Islet of Langerhans (tissue), 1 donor: ENCODE data around the gene ZNF580.

Experiments
- FAIRE-seq: peaks from one replicate; lab custom pipeline; 2011; peaks lifted over from hg19 to GRCh38; lab: Jason Lieb, UNC

Gene ZNF580

DNA sequence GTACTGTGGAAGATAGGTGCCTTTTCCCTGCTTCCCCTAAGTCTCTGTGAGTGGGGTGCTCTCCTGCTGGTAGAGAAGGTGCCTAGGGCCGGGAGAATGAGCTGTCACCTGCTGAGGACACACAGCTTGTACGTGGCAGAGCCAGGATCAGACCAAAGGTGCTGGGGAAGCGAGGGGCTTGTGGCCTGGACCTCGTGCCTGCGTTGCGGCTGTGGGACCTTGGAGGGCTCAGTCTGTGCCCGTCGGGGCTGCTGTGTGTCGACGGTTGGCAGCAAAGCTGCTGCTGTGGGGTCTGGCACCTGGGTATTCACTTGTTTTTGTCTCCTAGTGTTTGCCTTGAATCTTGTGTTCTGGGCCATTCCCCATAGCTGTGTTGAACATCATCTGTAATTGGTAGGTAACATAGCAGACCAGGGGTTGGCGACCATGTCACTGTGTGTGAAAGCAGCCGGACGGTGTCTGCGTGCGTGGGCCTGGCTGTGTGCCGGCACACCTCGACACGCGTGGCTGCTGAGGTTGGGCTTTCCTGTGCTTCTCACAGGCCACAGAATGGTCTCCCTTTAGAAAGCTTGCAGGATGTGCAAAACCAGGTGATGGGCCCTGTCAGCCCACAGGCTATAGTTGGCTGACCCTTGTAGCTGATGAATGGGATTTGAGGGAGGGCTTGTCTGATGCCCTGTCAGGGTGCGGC is 23.2 kb downstream of the ZNF580 start:
- no peak for FAIRE-seq

DNA sequence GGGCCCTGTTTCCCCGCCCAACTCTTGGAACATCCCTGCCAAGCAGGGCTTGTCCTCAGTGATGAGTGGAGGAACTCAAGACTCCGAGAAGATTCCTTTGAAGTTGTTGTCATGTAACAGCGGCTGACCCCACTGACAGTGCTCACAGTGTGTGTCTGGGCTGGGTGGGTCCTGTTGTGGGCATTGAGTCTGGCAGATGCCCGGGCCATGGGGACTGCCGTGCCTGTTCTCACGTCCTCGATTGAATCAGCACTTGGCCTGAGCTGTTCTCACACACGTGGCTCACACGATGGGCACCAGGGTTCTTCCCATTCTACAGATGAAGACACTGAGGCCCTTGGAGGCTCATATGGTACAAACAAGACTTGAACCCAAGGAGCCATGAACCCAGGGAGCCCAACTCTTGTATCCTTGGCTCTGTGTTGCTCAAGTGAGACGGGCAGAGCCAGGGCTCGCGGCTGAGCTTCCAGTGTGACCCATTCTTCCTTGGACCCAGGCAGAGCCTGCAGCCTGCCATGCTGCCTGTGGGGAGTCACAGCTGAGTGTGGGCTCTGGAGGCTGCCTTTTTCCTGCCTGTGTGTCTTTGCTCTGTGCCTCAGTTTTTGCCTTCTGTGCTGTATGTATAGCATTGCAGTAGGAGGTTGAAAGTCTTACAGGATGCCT is 25.7 kb downstream of the ZNF580 start:
- no peak for FAIRE-seq

DNA sequence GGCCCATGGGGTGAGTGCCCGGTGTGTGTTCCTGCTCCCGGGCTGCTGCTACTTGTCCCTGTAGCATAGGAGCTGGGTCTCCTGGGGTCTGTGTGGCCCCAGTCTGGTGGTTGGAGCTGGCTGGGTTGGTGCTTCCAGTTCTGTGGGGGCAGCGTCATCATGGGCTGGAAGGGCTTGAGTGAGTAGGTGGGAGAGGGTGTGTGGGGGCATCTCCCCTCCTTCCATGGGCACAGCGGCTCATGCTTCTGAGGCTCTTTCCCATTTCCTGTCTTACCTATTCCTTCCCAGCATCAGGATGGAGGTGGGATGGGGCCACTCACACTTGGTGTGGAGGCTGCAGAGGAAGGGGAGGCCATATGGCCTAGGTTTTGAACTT is 26.2 kb downstream of the ZNF580 start:
- no peak for FAIRE-seq

DNA sequence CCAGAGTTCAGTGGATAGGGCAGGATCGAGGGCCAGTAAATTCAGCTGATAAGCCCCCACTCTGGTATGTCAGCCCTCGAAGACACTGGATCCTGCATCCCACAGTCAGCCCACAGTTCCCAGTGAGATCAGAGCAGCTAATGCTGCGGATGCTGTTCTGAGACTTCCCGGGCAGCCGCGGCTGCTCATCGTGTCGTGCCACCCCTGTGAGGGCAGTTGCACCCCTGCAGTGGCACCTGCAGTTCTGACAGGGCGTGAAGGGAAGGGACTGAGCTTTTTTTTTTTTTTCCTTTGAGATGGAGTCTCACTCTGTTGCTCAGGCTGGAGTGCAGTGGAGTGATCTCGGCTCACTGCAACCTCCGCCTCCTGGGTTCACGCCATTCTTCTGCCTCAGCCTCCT is 26.7 kb downstream of the ZNF580 start:
- no peak for FAIRE-seq

DNA sequence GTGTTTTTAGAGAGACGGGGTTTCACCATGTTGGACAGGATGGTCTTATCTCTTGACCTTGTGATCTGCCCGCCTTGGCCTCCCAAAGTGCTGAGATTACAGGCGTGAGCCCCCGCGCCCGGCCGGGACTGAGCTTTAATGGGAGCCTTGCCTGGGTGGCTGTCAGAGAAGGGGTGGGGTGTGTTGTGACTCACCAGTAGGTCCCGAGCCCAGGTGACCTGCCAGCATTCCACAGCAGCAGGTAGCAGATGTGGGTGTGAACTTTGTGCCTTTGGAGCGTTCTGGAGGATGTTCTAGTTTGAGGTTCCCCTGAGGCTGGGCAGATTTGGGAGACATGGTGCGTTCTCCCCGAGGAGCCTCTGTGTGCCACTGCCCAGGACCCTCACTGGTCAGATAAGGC is 27.2 kb downstream of the ZNF580 start:
- FAIRE-seq, result no peak

DNA sequence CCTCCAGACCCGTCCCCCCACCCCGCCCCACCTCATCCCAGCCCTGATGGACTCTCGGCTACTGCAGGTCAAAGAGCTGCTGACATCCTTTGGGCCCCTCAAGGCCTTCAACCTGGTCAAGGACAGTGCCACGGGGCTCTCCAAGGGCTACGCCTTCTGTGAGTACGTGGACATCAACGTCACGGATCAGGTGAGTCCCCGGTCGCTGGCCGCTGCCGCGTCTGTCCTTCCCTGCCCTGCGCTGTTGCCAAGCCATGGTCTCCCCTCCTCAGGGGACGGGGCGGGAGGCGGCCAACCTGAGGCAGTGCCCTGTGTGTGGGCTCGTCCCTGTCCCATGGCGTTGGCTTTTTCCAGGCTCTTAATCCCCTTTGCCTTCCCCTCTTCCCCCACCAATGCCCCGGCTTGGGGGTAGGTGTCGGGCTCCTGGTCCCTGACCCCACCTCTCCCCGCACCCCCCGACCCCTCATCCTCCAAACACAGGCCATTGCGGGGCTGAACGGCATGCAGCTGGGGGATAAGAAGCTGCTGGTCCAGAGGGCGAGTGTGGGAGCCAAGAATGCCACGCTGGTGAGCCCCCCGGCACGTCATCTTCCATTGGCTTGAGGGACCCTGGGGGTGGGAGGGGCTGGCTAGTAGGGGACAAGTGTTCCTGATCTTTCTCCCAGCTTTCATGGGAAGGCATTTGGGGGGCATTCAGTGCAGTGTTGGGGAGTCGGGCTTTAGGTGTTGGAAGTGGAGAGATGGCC is 28.0 kb downstream of the ZNF580 start:
- no peak for FAIRE-seq

DNA sequence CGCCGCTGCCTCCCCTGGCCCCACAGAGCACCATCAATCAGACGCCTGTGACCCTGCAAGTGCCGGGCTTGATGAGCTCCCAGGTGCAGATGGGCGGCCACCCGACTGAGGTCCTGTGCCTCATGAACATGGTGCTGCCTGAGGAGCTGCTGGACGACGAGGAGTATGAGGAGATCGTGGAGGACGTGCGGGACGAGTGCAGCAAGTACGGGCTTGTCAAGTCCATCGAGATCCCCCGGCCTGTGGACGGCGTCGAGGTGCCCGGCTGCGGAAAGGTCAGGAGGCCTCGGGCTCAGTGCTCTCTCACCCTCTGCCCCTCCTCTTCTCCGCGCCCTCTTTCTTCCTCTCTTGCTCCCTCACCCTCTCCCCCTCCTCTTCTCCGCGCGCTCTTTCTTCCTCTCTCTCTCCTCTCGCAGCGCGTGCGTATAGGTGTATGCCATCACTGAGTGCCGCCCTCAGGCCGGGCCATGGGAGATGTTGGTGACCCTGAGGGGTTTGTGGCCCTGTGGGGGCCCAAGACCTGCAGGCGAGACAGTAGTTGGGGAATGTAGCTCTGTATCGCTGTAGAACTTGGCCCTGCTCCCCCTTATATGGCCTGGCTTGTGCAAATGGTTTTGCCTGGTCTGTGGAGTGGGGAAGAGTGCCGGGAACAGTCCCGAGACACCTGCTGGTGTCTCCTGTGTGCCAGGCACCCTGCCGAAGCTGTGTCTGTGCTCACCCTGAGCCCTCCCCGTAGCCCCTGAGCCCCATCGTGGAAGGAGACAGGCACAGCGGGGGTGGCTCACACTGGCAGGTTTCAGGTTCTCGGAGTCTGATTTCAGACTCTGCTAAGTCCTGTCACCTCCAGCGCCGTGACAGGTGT is 28.8 kb downstream of the ZNF580 start:
- no peak for FAIRE-seq

DNA sequence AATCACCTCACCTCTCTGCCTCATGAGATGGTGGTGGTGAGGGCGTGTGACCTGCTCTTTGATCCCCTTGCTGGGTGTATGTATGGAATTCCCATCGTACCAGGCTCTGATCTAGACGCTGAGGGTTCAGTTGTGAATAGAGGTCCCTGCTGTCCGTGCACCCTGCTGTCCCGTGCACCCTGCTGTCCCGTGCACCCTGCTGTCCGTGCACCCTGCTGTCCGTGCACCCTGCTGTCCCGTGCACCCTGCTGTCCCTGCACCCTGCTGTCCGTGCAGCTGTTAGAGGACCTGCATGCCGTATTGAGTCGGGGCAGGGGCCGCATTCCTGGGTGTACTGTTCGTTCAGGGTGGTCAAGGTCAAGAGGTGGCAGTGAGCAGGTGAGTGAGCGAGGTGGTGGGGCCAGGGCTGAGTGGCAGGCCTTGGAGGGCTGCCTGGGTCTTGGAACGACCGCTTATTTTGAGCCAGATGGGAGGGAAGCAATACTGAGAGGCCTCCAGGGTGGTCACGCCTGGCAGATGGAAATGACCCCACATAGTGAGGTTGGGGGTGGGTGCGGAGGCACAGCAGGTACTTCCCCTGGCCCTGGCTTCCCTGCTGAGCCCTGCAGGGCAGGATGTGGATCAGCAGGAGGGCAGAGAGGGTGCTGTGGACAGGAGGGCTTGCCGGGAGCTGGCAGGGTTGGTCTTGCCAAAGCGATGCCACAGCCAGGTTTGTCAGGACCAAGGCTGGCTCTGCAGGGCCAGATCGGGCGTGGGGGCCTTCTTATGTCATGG is 29.7 kb downstream of the ZNF580 start:
- no peak for FAIRE-seq

DNA sequence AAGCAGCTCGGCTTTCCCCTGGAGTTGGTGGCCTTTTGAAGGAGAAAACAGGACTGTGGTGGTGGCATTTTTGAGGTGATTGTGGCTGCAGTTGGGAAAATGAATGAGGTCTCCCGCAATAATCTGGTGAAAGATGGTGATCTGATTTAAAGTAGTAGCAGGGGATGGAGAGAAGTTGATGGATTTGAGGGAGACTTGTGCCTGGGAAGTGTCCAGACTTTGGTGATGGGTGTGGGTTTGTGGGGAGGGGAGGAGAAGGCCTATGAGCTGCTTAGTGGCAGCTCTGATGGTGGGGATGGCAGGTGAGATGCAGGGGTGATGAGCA is 30.2 kb downstream of the ZNF580 start:
- FAIRE-seq, result no peak

DNA sequence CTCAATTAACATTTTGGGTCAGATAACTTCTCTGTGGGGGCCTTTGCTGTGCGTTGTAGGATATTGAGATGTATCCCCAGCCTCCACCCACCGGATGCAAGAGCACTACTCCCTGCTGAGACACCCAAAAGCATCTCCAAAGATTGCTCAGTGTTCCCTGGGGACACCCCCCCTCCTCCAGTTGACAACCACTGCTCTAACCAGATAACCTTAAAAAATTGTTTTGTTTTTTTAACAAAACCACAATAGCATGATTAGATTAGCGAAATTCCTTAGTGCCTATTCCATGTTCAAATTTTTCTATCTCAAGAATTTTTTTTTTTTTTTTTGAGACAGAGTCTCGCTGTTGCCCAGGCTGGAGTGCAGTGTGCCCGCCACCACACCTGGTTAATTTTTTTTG is 31.6 kb downstream of the ZNF580 start:
- FAIRE-seq, result no peak

DNA sequence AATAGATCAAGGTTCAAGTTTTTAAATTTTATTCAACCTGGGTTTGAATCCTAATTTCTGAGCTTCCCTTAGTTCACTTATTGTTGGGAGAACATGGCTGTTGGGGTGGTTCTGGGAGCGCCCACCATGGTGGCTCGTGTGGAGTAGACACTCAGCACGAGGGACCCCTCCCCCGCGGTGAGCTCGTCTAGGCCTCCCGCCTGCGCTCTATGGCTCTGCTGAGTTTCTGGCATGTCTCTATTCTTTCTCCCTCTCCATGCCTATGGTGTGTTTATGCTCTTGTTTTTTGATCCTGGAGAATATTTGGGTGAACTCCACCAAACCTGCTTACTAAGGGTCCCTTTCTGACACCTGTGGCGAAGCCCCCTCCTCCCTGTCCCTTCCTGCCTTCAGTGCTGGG is 32.7 kb downstream of the ZNF580 start:
- no peak for FAIRE-seq

DNA sequence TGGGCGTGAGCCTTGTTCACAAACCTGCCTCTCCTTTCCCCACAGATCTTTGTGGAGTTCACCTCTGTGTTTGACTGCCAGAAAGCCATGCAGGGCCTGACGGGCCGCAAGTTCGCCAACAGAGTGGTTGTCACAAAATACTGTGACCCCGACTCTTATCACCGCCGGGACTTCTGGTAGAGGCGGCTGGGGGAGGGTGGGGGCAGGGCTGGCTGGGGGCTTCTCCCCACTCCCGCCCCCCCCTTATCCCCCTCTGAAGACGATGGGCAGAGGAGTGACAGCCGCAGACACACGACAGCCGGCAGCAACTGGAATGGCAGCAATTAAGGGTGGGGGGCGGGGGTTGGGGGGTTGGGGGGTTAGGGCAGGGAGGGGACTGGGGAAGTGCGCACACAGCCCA is 33.1 kb downstream of the ZNF580 start:
- no peak for FAIRE-seq

DNA sequence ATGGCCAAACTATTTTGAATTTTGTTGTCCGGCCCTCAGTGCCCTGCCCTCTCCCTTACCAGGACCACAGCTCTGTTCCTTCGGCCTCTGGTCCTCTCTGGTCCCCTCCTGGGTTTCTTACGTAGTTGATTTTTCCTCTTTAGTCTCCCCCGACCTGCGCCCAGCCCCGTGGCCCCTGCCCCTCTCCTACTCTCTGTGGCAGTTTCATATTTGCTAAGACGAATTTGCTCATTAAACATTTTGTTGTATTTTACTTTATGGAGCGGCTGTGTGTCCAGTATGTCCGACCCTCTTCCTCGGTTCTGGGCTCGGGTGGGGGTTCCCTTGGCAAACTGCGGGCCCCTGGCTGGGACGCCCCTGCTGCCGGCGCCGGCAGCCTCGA is 33.6 kb downstream of the ZNF580 start:
- FAIRE-seq, result no peak

DNA sequence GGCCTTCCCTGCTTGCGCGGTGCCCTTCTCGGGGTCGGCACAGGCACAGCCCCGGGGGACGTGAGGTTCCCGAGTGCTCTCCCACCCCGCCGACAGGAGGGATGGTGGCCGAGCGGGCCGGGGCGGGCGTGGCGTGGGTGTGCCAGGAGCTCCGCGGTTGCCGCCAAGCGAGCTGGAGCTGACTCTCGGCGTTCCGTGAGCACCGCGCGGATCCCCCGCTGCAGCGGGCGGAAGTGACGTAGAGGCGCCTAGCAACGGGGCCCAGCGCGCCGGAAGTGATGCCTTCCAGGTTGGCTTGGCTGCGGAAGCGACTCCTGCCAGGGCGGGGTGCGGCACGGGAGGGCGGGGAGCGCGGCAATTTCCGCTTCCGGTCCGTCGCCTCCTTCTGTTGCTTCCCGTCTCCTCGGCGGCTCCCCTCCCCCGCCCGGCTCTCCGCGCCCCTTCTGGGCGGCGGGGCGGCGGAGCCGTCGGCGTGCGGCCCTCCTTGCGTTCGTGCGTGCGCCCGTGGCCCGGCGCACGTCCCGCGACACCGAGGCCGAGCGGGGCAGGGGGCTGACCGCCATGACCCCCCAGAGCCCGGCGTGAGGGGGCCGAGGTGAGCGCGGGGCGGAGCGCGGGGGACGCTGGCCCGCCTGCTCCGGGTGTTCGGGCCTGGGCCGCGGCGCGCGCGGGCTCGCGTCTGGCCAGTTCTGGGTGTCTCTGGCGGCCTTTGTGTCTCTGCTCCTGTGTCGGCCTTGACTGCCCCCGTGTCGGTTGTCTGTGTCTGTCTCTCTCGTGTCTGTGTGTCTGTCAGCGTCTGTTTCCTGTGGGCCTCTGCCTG is 34.2 kb downstream of the ZNF580 start, which contains the start of gene EPN1:
Gene EPN1, plus strand, starts transcription at position 386 of the 820 bp plus-strand sequence. CDS start 3,402 bp downstream, outside the sequence.
- no peak for FAIRE-seq

DNA sequence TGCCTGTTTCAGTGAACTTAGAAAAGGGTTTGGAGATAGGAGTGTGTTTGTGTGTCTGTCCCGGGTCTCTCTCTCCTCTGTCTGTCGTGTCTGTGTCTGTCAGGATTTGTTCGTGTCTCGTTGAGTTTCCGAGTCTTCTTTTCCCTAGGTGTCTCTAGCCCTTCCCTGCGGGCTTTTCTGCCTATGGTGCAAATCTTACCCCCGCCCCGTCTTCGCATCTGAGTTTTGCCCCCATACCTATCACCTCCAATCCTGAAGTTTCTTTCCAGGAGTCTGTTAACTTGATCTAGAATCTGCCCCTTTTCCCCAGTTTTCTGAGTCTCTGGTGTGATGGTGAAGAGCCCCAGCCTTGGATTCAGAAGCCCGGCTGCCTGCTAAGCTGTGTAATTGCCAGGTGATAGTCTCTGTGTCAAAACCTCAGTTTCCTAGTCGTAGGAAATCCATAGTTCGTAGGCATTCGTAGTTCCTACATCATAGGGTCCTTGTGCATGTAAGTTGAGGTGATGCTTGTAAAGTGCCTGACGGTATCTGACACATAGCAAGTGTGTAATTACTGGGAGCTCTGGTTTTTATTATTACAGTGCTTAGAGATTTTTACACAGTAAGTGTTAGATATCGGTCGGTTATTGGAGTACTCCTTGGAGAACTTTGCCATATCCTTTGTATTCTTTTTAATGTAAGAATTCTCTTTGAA is 35.0 kb downstream of the ZNF580 start:
- FAIRE-seq, result no peak

DNA sequence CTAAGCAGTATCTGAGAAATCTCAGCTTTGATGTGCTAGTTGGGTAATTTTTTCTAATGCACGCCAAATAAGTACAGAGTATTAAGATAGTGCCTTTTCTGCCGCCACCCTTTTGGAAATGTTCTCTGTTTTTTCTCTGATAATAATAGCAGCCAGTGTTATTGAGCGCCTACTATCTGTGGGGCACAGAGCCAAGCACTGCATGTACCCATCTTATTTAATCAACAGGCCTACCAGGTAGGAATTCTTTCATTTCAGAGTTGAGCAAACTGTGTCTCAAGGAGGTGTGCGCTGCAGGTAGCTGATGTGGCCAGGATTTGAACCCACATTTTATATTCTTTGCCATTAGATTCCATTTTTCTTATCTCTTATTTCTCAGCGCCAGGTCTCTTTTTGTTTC is 35.6 kb downstream of the ZNF580 start:
- FAIRE-seq, result no peak

DNA sequence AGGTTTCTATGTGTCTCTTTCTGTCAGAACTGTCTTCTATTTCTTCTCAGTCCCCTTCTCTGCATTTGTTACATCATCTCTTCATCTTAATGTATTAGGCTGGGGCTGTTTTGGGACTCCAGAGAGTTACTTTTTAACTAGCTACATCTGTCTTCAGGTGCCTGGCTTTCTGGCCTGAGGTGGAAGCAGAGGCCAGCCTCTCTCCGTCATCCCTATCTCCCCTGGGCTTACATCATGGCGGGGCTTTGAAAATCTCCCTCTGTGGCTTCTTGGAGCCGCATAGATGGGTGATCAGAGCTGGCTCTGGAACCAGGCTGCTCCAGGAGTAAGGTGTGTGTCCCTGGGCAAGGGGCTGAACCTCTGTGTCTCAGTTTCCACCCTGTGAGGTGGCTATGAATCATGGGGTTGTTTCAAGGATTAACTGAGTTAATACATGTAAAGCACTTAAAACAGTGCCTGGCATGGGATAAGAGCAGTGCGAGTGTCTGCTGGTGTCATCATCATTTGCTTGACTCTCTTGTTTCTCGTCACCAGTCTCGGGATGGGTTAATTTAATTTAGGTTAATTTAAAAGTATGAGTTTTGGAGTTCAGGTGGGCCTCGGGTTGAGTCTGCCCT is 36.2 kb downstream of the ZNF580 start:
- no peak for FAIRE-seq

DNA sequence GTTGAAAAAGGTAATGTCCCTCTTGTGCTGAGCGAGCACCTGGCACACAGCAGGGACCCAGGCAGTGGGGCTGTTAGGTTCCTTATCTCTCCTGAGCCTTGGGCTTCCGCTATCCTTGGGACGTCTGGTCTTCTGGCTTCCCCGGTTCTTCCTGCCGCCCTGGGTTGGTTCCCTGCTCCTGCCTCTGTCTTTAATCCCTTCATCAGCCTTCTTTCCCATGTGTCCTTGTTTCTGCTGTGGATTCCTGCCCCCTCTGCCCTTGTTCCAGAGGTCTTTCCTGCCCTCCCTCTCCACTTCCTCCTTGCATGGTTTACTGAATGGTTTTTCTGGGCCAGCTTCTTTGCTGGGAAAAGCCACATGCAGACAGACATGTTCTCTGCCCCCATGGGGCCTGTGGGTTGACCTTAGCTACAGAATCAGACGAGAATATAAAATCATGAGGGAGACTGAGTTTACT is 36.8 kb downstream of the ZNF580 start:
- FAIRE-seq, result no peak

DNA sequence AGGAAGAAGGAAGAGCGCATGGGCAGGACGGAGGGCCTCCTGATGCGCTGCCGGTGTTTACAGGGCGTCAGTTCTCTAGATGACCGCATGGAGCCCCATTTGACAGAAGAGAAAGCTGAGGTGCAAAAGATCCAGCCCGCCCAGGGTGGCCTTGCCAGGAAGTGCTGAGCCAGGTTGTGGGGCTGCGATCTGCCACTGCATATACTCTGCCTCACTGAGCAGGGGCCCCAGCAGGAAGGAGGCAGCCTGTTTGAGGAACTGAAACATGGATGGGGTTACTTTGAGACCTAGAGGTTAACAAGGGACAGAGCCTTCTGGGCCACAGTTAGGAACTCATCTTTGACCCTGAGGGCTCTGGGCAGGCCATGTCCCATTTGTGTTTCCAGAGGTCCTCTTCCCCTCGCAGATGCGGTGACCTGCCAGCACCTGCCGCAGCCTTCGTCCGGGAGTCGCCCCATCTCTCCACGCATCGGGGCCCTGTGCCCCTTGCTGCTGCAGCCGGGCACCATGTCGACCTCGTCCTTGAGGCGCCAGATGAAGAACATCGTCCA is 37.4 kb downstream of the ZNF580 start:
- FAIRE-seq, result no peak
